Measurements from ENCODE around the gene FUBP3. TPM values are rescaled to one million over a fixed set of nuclear protein-coding genes. Genes with fewer than 3 reads are reported as not detected.

FUBP3 gene
- total and polyA plus RNA-seq, 5 donors: 25.8 to 36.9 (median 33.2) TPM

Small RNA genes within 50 kb of the gene (microRNA-seq; reads per million reads assigned to microRNA genes)
- 0 reads per million in 2 donors for gene MIR6856

Other genes with a start within 250 kb of the FUBP3 start
- gene ASS1, start 134.6 kb upstream of the FUBP3 start, total RNA-seq: 10 to 100 TPM; 37.6 to 88.3 (median 52.9) TPM
- gene ASS1, start 134.6 kb upstream of the FUBP3 start, polyA plus RNA-seq: 77.8 TPM
- not detected for gene PRDM12, start 85.0 kb downstream of the FUBP3 start, total RNA-seq
- 0.02 TPM for gene PRDM12, start 85.0 kb downstream of the FUBP3 start, polyA plus RNA-seq
- 10 to 100 TPM; 14.2 to 17.9 (median 15.5) TPM for gene EXOSC2, start 114.2 kb downstream of the FUBP3 start, total RNA-seq
- gene EXOSC2, start 114.2 kb downstream of the FUBP3 start, polyA plus RNA-seq: 11.0 TPM